ENCODE results near the gene PMM1. TPM values are rescaled to one million over a fixed set of nuclear protein-coding genes. Genes with fewer than 3 reads are reported as not detected.
A peak's percentile ranks its signal among the peaks of the same experiment; 100 is the strongest.

The PMM1 gene
- total RNA-seq, 1 experiment from 2014 or later = 49.3 TPM

DNA sequence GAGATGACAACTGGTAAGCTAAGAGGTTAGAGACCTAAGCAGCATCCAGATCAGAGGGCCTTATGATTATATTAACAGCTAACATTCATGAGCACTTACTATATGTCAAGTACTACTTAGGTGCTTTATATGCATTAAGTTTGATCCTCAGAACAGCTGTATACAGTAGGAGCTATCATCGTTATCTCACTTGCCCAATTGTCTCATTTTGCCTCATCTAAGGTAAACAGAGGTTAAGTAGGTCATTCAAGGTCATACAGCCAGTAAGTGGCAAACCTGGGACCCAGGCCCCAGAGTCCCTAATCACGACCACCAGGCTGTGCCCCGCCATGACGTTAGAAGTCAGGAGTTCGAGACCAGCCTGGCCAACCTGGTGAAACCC lies 40.8 kb downstream of the PMM1 start:
- peaks cover 7% of the 10 kb centered on the region; the same call in 1 of the 2 replicates for H3F3A ChIP-seq (ENCODE audit: insufficient read depth, low read depth)
- DNase-seq = no peak
- TF ChIP-seq, protein P1, sequence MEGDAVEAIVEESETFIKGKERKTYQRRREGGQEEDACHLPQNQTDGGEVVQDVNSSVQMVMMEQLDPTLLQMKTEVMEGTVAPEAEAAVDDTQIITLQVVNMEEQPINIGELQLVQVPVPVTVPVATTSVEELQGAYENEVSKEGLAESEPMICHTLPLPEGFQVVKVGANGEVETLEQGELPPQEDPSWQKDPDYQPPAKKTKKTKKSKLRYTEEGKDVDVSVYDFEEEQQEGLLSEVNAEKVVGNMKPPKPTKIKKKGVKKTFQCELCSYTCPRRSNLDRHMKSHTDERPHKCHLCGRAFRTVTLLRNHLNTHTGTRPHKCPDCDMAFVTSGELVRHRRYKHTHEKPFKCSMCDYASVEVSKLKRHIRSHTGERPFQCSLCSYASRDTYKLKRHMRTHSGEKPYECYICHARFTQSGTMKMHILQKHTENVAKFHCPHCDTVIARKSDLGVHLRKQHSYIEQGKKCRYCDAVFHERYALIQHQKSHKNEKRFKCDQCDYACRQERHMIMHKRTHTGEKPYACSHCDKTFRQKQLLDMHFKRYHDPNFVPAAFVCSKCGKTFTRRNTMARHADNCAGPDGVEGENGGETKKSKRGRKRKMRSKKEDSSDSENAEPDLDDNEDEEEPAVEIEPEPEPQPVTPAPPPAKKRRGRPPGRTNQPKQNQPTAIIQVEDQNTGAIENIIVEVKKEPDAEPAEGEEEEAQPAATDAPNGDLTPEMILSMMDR (conservative IDR thresholded peaks at IDR 0.05) = no peak
- no peak for TF ChIP-seq EZH2 (IDR thresholded peaks at IDR 0.05; ENCODE audit: low read depth)
- no peaks in the 10 kb centered on the region for H3K9me2 ChIP-seq (ENCODE audit: insufficient read depth)
- no peak overlapping the region for H3K27ac ChIP-seq
- no peak overlapping the region for H2AFZ ChIP-seq
- H3K27me3 ChIP-seq (ENCODE audit: insufficient read depth, low read depth) = no peaks in the 10 kb centered on the region
- POLR2A ChIA-PET (ENCODE audit: unreplicated experiment) = no interaction called here
- no peaks in the 10 kb centered on the region for H3K36me3 ChIP-seq (ENCODE audit: low read depth)
- peaks cover 7% of the 10 kb centered on the region for H3K4me1 ChIP-seq (replicated peaks; ENCODE audit: insufficient read depth)
- no peak overlapping the region for H3K4me2 ChIP-seq
- CTCF ChIA-PET = no interaction called here
- no TSS peak for BruUV-seq (replicated peaks)
- H3K9me3 ChIP-seq (ENCODE audit: insufficient read depth, low read depth) = no peaks in the 10 kb centered on the region
- no peak overlapping the region for H3K4me3 ChIP-seq
- H4K20me1 ChIP-seq (ENCODE audit: insufficient read depth) = no peaks in the 10 kb centered on the region
- H3K79me2 ChIP-seq (ENCODE audit: low read depth) = peaks cover 4% of the 10 kb centered on the region
- intact Hi-C loops (cut with micrococcal nuclease; ENCODE audit: unreplicated experiment) = no loop called here

DNA sequence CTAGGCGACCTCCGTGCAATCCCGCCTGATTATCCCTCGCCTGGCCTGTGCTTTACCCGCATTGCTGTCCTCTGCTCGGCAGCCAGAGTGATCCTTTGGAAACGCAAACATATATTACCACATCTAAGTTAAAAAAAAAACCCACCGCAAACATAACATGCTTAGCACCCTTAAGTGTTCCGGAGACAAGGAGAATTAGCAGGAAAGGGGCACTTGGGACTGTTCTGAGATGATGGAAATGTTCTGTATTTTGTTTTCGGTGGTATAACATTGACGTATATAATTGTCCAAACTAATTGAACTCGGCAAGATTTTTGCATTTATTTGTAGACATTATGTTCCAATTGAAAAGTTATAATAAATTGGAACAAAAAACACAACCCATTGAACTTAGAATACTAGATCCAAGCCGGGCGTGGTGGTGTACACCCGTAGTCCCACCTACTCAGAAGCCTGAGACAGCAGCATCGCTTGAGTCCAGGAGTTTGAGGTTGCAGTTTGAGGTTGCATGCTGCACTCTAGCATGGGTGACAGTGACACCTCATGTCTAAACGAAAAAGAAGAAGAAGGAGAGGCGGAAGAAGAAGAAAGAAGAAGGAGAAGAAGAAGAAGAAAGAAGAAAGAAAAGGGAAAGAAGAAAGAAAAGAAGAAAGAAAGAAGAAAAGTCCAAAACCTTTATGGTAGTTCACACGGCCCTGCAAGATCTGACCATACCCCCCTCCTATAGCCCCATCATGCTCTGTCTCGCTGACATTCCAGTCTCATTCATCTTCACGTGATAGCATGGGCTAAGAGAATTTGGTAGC lies 44.8 kb downstream of the PMM1 start:
- no peaks in the 10 kb centered on the region for H3K27me3 ChIP-seq (ENCODE audit: insufficient read depth, low read depth)
- peaks cover 43% of the 10 kb centered on the region for H3K79me2 ChIP-seq (ENCODE audit: low read depth)
- H3K4me1 ChIP-seq (replicated peaks; ENCODE audit: insufficient read depth) = peaks cover 17% of the 10 kb centered on the region
- H3K27ac ChIP-seq = no peak overlapping the region
- peak overlapping the region; percentile 83 for H3K4me3 ChIP-seq
- peaks cover 7% of the 10 kb centered on the region; the same call in 1 of the 2 replicates for H3F3A ChIP-seq (ENCODE audit: insufficient read depth, low read depth)
- intact Hi-C loops (cut with micrococcal nuclease; ENCODE audit: unreplicated experiment) = loop anchor here (2.0 to 5.0 kb wide), 3 partner anchors 44 to 402 kb away; partner anchors contain the start of genes CENPM, DESI1, PMM1 and XRCC6
- H3K4me2 ChIP-seq = peak overlapping the region; percentile 84
- peaks cover 35% of the 10 kb centered on the region for H4K20me1 ChIP-seq (ENCODE audit: insufficient read depth)
- H3K9me3 ChIP-seq (ENCODE audit: insufficient read depth, low read depth) = no peaks in the 10 kb centered on the region
- no peaks in the 10 kb centered on the region for H3K36me3 ChIP-seq (ENCODE audit: low read depth)
- no peak for DNase-seq
- H2AFZ ChIP-seq = peak overlapping the region; percentile 40
- BruUV-seq (replicated peaks) = TSS peak; percentile 92
- TF ChIP-seq, protein P1 (conservative IDR thresholded peaks at IDR 0.05) = no peak
- TF ChIP-seq EZH2 (IDR thresholded peaks at IDR 0.05; ENCODE audit: low read depth) = no peak
- H3K9me2 ChIP-seq (ENCODE audit: insufficient read depth) = no peaks in the 10 kb centered on the region
- POLR2A ChIA-PET (ENCODE audit: unreplicated experiment) = no interaction called here
- CTCF ChIA-PET = no interaction called here

- no peaks in the 10 kb centered on the region for H3K27me3 ChIP-seq (ENCODE audit: insufficient read depth, low read depth)
- TF ChIP-seq EZH2 (IDR thresholded peaks at IDR 0.05; ENCODE audit: low read depth) = no peak
- TF ChIP-seq, protein P1 (conservative IDR thresholded peaks at IDR 0.05) = peak; percentile 76
- no TSS peak for BruUV-seq (replicated peaks)
- peak within 1 kb of the TSS; percentile 33; the same call in 1 of the 2 replicates for H3K27ac ChIP-seq
- no peaks in the 10 kb centered on the region for H3K36me3 ChIP-seq (ENCODE audit: low read depth)
- no peaks in the 10 kb centered on the region for H3K9me2 ChIP-seq (ENCODE audit: insufficient read depth)
- peaks cover 40% of the 10 kb centered on the region for H4K20me1 ChIP-seq (ENCODE audit: insufficient read depth)
- H3K4me3 ChIP-seq = peak within 1 kb of the TSS; percentile 83
- intact Hi-C loops (cut with micrococcal nuclease; ENCODE audit: unreplicated experiment) = loop anchor here (2.0 to 5.0 kb wide), 3 partner anchors 45 to 403 kb away; partner anchors contain the start of genes CENPM, DESI1, PMM1 and XRCC6
- peak; percentile 95 to 99 for DNase-seq
- peaks cover 47% of the 10 kb centered on the region for H3K79me2 ChIP-seq (ENCODE audit: low read depth)
- peak within 1 kb of the TSS; percentile 84 for H3K4me2 ChIP-seq
- POLR2A ChIA-PET (ENCODE audit: unreplicated experiment) = interaction anchor here (0.5 to 0.8 kb wide), 7 partner anchors 14 to 719 kb away, joined by 3 to 30 read pairs (median 3); partner anchors contain the start of gene PMM1
- CTCF ChIA-PET = interaction anchor here (0.6 to 1.0 kb wide), 12 partner anchors 14 to 538 kb away, joined by 3 to 12 read pairs (median 3); partner anchors contain the start of gene PMM1
- H3F3A ChIP-seq (ENCODE audit: insufficient read depth, low read depth) = peaks cover 7% of the 10 kb centered on the region; the same call in 1 of the 2 replicates
- peak within 1 kb of the TSS; percentile 84 for H2AFZ ChIP-seq
- H3K4me1 ChIP-seq (replicated peaks; ENCODE audit: insufficient read depth) = peaks cover 17% of the 10 kb centered on the region
- H3K9me3 ChIP-seq (ENCODE audit: insufficient read depth, low read depth) = no peaks in the 10 kb centered on the region
These were observed 45.6 kb downstream of the PMM1 start, which contains the start of gene POLR3H for GRCh38 chr22:41543854-41544670. Gene POLR3H (minus strand): TSS chr22:41544470. CDS start chr22:41544101, 369 bp downstream.

Measured in PC-9 (cell line).